Measurements from ENCODE around the gene NOL4L. TPM values are rescaled to one million over a fixed set of nuclear protein-coding genes. Genes with fewer than 3 reads are reported as not detected.

The NOL4L gene
- polyA plus RNA-seq, 1 donor (not counting 4 experiments of a cell fraction or from before 2014, with no cell fraction given) = 1.0 TPM

- no peaks in the 10 kb centered on the region for H3K4me1 ChIP-seq (ENCODE audit: control insufficient read depth, extremely low read depth, insufficient read depth, low read length)
- H3K36me3 ChIP-seq (ENCODE audit: control insufficient read depth in 2 of 2, extremely low read depth in 1 of 2, insufficient read depth in 2 of 2, low read length in 2 of 2) = peaks cover 0 to 2% of the 10 kb centered on the region in 2 experiments
- FAIRE-seq (no peak), DNase-seq (ENCODE audit: low read depth, low spot score) (no peak)
- H3K27ac ChIP-seq (ENCODE audit: control insufficient read depth, insufficient read depth, low read length) = no peak overlapping the region
- H4K20me1 ChIP-seq (ENCODE audit: control insufficient read depth, extremely low read depth, insufficient read depth, low read length) = no peaks in the 10 kb centered on the region
- no peak overlapping the region for H3K9ac ChIP-seq (ENCODE audit: control insufficient read depth, extremely low read depth, insufficient read depth, low read length)
- no peak overlapping the region for H3K4me3 ChIP-seq (ENCODE audit: control insufficient read depth in 2 of 3, extremely low read depth in 1 of 3, insufficient read depth in 2 of 3, low read depth in 1 of 3, low read length in 3 of 3)
- H3K27me3 ChIP-seq (ENCODE audit: control insufficient read depth, extremely low read depth, insufficient read depth, low read length) = no peaks in the 10 kb centered on the region
- no peaks in the 10 kb centered on the region for H3K9me3 ChIP-seq (ENCODE audit: control insufficient read depth, low read depth, low read length)
- H2AFZ ChIP-seq (ENCODE audit: control insufficient read depth, low read length) = no peak overlapping the region
- no peak overlapping the region for H3K4me2 ChIP-seq (ENCODE audit: control insufficient read depth, extremely low read depth, insufficient read depth, low read depth, low read length)
- no peaks in the 10 kb centered on the region for H3K79me2 ChIP-seq (ENCODE audit: control insufficient read depth, insufficient read depth, low read length)
- H3K9me1 ChIP-seq (ENCODE audit: control insufficient read depth, extremely low read depth, insufficient read depth, low read length) = no peaks in the 10 kb centered on the region
- dilution Hi-C loops (cut with MboI; ENCODE audit: extremely low pct_ligation_motif_present, low sequenced_read_pairs) = no loop called here
- no peak for TF ChIP-seq CTCF (optimal IDR thresholded peaks at IDR 0.05 in 1 of 3, IDR thresholded peaks at IDR 0.05 in 1 of 3, conservative IDR thresholded peaks at IDR 0.05 in 1 of 3; ENCODE audit: extremely low read depth in 1 of 3, insufficient read depth in 2 of 3, low read length in 3 of 3)
- no peak for TF ChIP-seq EZH2 (IDR thresholded peaks at IDR 0.05; ENCODE audit: low read length)
These were observed 135.9 kb downstream of the NOL4L start for GRCh38 chr20:32449057-32449889.

- TF ChIP-seq EZH2 (IDR thresholded peaks at IDR 0.05; ENCODE audit: low read length) (no peak), CTCF (optimal IDR thresholded peaks at IDR 0.05 in 1 of 3, IDR thresholded peaks at IDR 0.05 in 1 of 3, conservative IDR thresholded peaks at IDR 0.05 in 1 of 3; ENCODE audit: extremely low read depth in 1 of 3, insufficient read depth in 2 of 3, low read length in 3 of 3) (no peak)
- no peak overlapping the region for H3K9ac ChIP-seq (ENCODE audit: control insufficient read depth, extremely low read depth, insufficient read depth, low read length)
- no peaks in the 10 kb centered on the region for H3K79me2 ChIP-seq (ENCODE audit: control insufficient read depth, insufficient read depth, low read length)
- H3K27me3 ChIP-seq (ENCODE audit: control insufficient read depth, extremely low read depth, insufficient read depth, low read length) = no peaks in the 10 kb centered on the region
- DNase-seq (ENCODE audit: low read depth, low spot score) = no peak
- H3K9me3 ChIP-seq (ENCODE audit: control insufficient read depth, low read depth, low read length) = no peaks in the 10 kb centered on the region
- H3K4me3 ChIP-seq (ENCODE audit: control insufficient read depth in 2 of 3, extremely low read depth in 1 of 3, insufficient read depth in 2 of 3, low read depth in 1 of 3, low read length in 3 of 3) = no peak overlapping the region
- no peak overlapping the region for H2AFZ ChIP-seq (ENCODE audit: control insufficient read depth, low read length)
- no peaks in the 10 kb centered on the region for H3K9me1 ChIP-seq (ENCODE audit: control insufficient read depth, extremely low read depth, insufficient read depth, low read length)
- dilution Hi-C loops (cut with MboI; ENCODE audit: extremely low pct_ligation_motif_present, low sequenced_read_pairs) = no loop called here
- no peaks in the 10 kb centered on the region for H3K4me1 ChIP-seq (ENCODE audit: control insufficient read depth, extremely low read depth, insufficient read depth, low read length)
- H3K4me2 ChIP-seq (ENCODE audit: control insufficient read depth, extremely low read depth, insufficient read depth, low read depth, low read length) = no peak overlapping the region
- no peak overlapping the region for H3K27ac ChIP-seq (ENCODE audit: control insufficient read depth, insufficient read depth, low read length)
- H4K20me1 ChIP-seq (ENCODE audit: control insufficient read depth, extremely low read depth, insufficient read depth, low read length) = no peaks in the 10 kb centered on the region
- FAIRE-seq = no peak
- H3K36me3 ChIP-seq (ENCODE audit: control insufficient read depth in 2 of 2, extremely low read depth in 1 of 2, insufficient read depth in 2 of 2, low read length in 2 of 2) = peaks cover 0 to 2% of the 10 kb centered on the region in 2 experiments
These were observed 136.7 kb downstream of the NOL4L start for GRCh38 chr20:32448306-32449056.

Data from keratinocyte (primary cell).